Upper lobe of left lung (tissue), 4 donors: ENCODE results near the gene CAMSAP1.
A peak's percentile ranks its signal among the peaks of the same experiment; 100 is the strongest.

Experiments used
- CTCF ChIP-seq, 6 experiments: fragments of 450-650 bp in 4 of 6; fragments of 200-600 bp in 2 of 6; sonication (generic) in 2 of 6; IDR thresholded peaks; one replicate each; pipeline ENCODE4 v1.5.1; 2016 to 2019; ENCODE audit warnings: antibody characterized with exemption in 6 of 6
- EP300 ChIP-seq, 4 donors: sonication (generic); formaldehyde crosslinking; IDR thresholded peaks; one replicate each; pipeline ENCODE4 v1.5.1; 2017; ENCODE audit warnings: antibody characterized with exemption in 4 of 4, control low read depth in 2 of 4
- POLR2A ChIP-seq, 4 donors: fragments of 450-650 bp; IDR thresholded peaks; one replicate each; pipeline ENCODE4 v1.5.1; 2016 to 2017; ENCODE audit warnings: antibody characterized with exemption in 4 of 4, mild to moderate bottlenecking in 2 of 4
- POLR2AphosphoS5 ChIP-seq, 2 donors: sonication (generic); formaldehyde crosslinking; IDR thresholded peaks; one replicate each; pipeline ENCODE4 v1.5.1; 2017; ENCODE audit warnings: antibody characterized with exemption in 2 of 2

- TF ChIP-seq CTCF (IDR thresholded peaks at IDR 0.05), result peak in 5 of 6 experiments; percentile 38 to 43 (median 42)
- TF ChIP-seq POLR2AphosphoS5 (IDR thresholded peaks at IDR 0.05), result no peak
- TF ChIP-seq POLR2A (IDR thresholded peaks at IDR 0.05), result no peak
- no peak for TF ChIP-seq EP300 (IDR thresholded peaks at IDR 0.05)
Observed at GRCh38 chr9:135797507-135798262, 109.7 kb downstream of the CAMSAP1 start.
